ELR (cell line): ENCODE results near the gene SH3PXD2A.
A peak's percentile ranks its signal among the peaks of the same experiment; 100 is the strongest.

ENCODE experiments used
- DNase-seq: peaks from one replicate; pipeline ENCODE4 v3.0.0-alpha.2; 2015; ENCODE audit warnings: low read depth

SH3PXD2A gene

GRCh38 chr10:103683851-103684250, 171.5 kb downstream of the SH3PXD2A start:
- no peak for DNase-seq

GRCh38 chr10:103682631-103683030, 172.7 kb downstream of the SH3PXD2A start:
- no peak for DNase-seq

- DNase-seq = no peak
Measured at GRCh38 chr10:103681617-103682399, 173.6 kb downstream of the SH3PXD2A start.

GRCh38 chr10:103680869-103681236, 174.5 kb downstream of the SH3PXD2A start:
- no peak for DNase-seq

GRCh38 chr10:103679096-103679790, 176.1 kb downstream of the SH3PXD2A start:
- DNase-seq = peak; percentile 57

- peak; percentile 98 for DNase-seq
Measured at GRCh38 chr10:103678178-103678526, 177.2 kb downstream of the SH3PXD2A start.

- DNase-seq = no peak
Measured at GRCh38 chr10:103677486-103678177, 177.7 kb downstream of the SH3PXD2A start.

GRCh38 chr10:103676851-103677417, 178.4 kb downstream of the SH3PXD2A start:
- peak; percentile 95 for DNase-seq

GRCh38 chr10:103676058-103676785, 179.2 kb downstream of the SH3PXD2A start:
- DNase-seq = no peak

- DNase-seq = no peak
Measured at GRCh38 chr10:103673606-103674005, 181.8 kb downstream of the SH3PXD2A start.

- DNase-seq = no peak
Measured at GRCh38 chr10:103672345-103672744, 183.0 kb downstream of the SH3PXD2A start.

GRCh38 chr10:103671126-103671895, 184.1 kb downstream of the SH3PXD2A start:
- DNase-seq = no peak

- no peak for DNase-seq
Measured at GRCh38 chr10:103669944-103670343, 185.4 kb downstream of the SH3PXD2A start.

GRCh38 chr10:103669243-103669929, 186.0 kb downstream of the SH3PXD2A start:
- DNase-seq = peak; percentile 46

- DNase-seq = peak; percentile 83
Measured at GRCh38 chr10:103668351-103669242, 186.8 kb downstream of the SH3PXD2A start.

- no peak for DNase-seq
Measured at GRCh38 chr10:103667356-103667755, 188.0 kb downstream of the SH3PXD2A start.

- no peak for DNase-seq
Measured at GRCh38 chr10:103666762-103667150, 188.6 kb downstream of the SH3PXD2A start.

GRCh38 chr10:103666087-103666761, 189.2 kb downstream of the SH3PXD2A start:
- DNase-seq = peak; percentile 54
